CD4-positive, alpha-beta T cell treated with Interleukin-4 for 1 hour (primary cell): ENCODE results near the gene DLX1.
A peak's percentile ranks its signal among the peaks of the same experiment; 100 is the strongest.
"Not testable (repeated sequence)": the region's sequence is repeated elsewhere in the genome, so short reads cannot be mapped to it uniquely, and the experiment has no call there.

Experiments
- DNase-seq, 2 donors: peaks; one replicate each; pipeline ENCODE4 v3.0.0-alpha.2; 2020 to 2022

DLX1 gene

GRCh38 chr2:172066394-172066886 is 18.9 kb upstream of the DLX1 start:
- no peak for DNase-seq

- not testable (repeated sequence) for DNase-seq
Observed at GRCh38 chr2:172067905-172068304, 17.4 kb upstream of the DLX1 start.

GRCh38 chr2:172070936-172071335 is 14.4 kb upstream of the DLX1 start:
- DNase-seq, result no peak

- DNase-seq, result no peak
Observed at GRCh38 chr2:172072303-172072702, 13.0 kb upstream of the DLX1 start.

GRCh38 chr2:172072706-172073105 is 12.6 kb upstream of the DLX1 start:
- DNase-seq, result no peak

- DNase-seq, result no peak
Observed at GRCh38 chr2:172073518-172073917, 11.8 kb upstream of the DLX1 start.

- DNase-seq, result no peak
Observed at GRCh38 chr2:172074254-172074653, 11.1 kb upstream of the DLX1 start.

GRCh38 chr2:172079416-172079815 is 5.9 kb upstream of the DLX1 start:
- DNase-seq, result no peak

GRCh38 chr2:172079838-172080640 is 5.3 kb upstream of the DLX1 start:
- peak in 1 of 2 donors; percentile 3 for DNase-seq

GRCh38 chr2:172080641-172081220 is 4.6 kb upstream of the DLX1 start:
- DNase-seq, result no peak

- DNase-seq, result peak in 1 of 2 donors; percentile 2
Observed at GRCh38 chr2:172081221-172082022, 3.9 kb upstream of the DLX1 start.

GRCh38 chr2:172082105-172082943 is 3.0 kb upstream of the DLX1 start:
- peak in 1 of 2 donors; percentile 10 for DNase-seq

- DNase-seq, result peak in 1 of 2 donors; percentile 3
Observed at GRCh38 chr2:172082944-172083627, 2.2 kb upstream of the DLX1 start.

GRCh38 chr2:172083628-172084394 is 1.5 kb upstream of the DLX1 start:
- peak in 1 of 2 donors; percentile 13 for DNase-seq

- DNase-seq, result no peak
Observed at GRCh38 chr2:172084395-172084644, 987 bp upstream of the DLX1 start.

GRCh38 chr2:172084645-172085459 is 455 bp upstream of the DLX1 start:
- peak; percentile 63 to 75 for DNase-seq

GRCh38 chr2:172086241-172087206 is 1.2 kb downstream of the DLX1 start:
- DNase-seq, result peak; percentile 51 to 64

GRCh38 chr2:172087207-172087779 is 2.0 kb downstream of the DLX1 start:
- peak in 1 of 2 donors; percentile 2 for DNase-seq

- peak in 1 of 2 donors; percentile 18 for DNase-seq
Observed at GRCh38 chr2:172087780-172088244, 2.5 kb downstream of the DLX1 start.
